ENCODE results near the gene NPC2. TPM values are rescaled to one million over a fixed set of nuclear protein-coding genes. Genes with fewer than 3 reads are reported as not detected.

NPC2 gene
- total and polyA plus RNA-seq, 2 donors (not counting 3 experiments of a cell fraction or from before 2014, with no cell fraction given) = 203 to 406 TPM

DNA sequence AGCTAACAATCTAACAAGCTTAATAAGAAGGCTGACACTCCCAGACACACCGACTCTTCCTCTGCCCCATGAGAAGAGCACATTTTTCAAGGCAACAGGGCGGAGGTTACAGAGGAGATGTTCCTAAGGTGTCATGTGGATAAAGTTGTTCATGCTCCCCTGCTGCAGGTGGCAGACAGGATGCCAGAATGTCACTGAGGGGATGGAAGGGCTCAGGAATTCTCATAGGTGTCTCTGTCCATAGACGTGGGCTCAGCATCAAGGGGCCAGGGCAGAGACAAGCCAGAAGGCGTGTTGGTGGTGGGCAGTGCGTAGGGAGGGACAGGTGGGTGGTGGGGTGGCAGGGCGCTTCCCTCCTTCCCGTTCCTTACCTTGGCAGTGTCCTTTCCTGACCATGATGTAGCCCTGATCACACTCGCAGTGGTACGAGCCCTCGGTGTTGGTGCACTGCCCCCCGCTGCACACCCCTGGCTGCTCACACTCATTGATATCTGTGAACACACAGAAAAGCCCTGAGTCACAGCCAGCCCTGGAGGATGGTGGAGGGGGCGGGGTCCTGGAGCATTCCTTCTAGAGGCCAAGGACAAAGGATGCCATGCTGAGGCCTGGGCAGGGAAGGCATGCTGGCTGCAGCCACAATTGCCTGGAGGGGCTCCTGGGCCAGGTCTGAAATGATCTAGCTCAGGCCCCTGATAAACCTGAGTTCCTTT is 23.5 kb upstream of the NPC2 start:
- no peaks in the 10 kb centered on the region for H3K27me3 ChIP-seq (ENCODE audit: control insufficient read depth in 2 of 2, insufficient read depth in 2 of 2, low read length in 2 of 2)
- H3K4me1 ChIP-seq (ENCODE audit: control insufficient read depth, extremely low read depth, insufficient read depth, low read length) = no peaks in the 10 kb centered on the region
- H3K9me1 ChIP-seq (replicated peaks; ENCODE audit: control insufficient read depth, extremely low read depth, insufficient read depth, low read length) = no peaks in the 10 kb centered on the region
- ChIA-PET CTCF (no interaction called here), POLR2A (no interaction called here)
- no peak for DNase-seq (ENCODE audit: low read depth, low spot score)
- H3K9me3 ChIP-seq (replicated peaks; ENCODE audit: control insufficient read depth, insufficient read depth, low read length) = no peaks in the 10 kb centered on the region
- TF ChIP-seq POLR2A (IDR thresholded peaks at IDR 0.05; ENCODE audit: low read depth, low read length) (peak; percentile 8), FOS (IDR thresholded peaks at IDR 0.05; ENCODE audit: borderline replicate concordance, insufficient read depth, low read length) (no peak)
- H4K20me1 ChIP-seq (replicated peaks; ENCODE audit: control insufficient read depth, extremely low read depth, insufficient read depth, low read length) = no peaks in the 10 kb centered on the region
- H3K4me3 ChIP-seq (replicated peaks in 1 of 3; ENCODE audit: insufficient read depth in 1 of 3, low read depth in 1 of 3, low read length in 3 of 3) = no peak overlapping the region
- H3K4me2 ChIP-seq (ENCODE audit: insufficient read depth, low read length) = no peak overlapping the region
- peaks cover 30 to 47% of the 10 kb centered on the region in 2 experiments for H3K36me3 ChIP-seq (ENCODE audit: control insufficient read depth in 2 of 2, extremely low read depth in 1 of 2, insufficient read depth in 2 of 2, low read length in 2 of 2)
- intact Hi-C loops (cut with micrococcal nuclease) (no loop called here), dilution Hi-C loops (cut with MboI; ENCODE audit: extremely low pct_ligation_motif_present, low sequenced_read_pairs) (no loop called here)
- BruUV-seq (replicated peaks) = no TSS peak
- no peak overlapping the region for H3K27ac ChIP-seq (ENCODE audit: insufficient read depth, low read depth, low read length)
- no peak overlapping the region for H2AFZ ChIP-seq (ENCODE audit: low read depth, low read length)
- peak; percentile 52 for FAIRE-seq
- H3K9ac ChIP-seq (replicated peaks; ENCODE audit: extremely low read depth, insufficient read depth, low read length) = no peak overlapping the region
- no peaks in the 10 kb centered on the region for H3K79me2 ChIP-seq (ENCODE audit: control insufficient read depth, insufficient read depth, low read length)

GRCh38 chr14:74515891-74516412 is 22.8 kb upstream of the NPC2 start:
- H3K9ac ChIP-seq (replicated peaks; ENCODE audit: extremely low read depth, insufficient read depth, low read length) = no peak overlapping the region
- H3K9me3 ChIP-seq (replicated peaks; ENCODE audit: control insufficient read depth, insufficient read depth, low read length) = no peaks in the 10 kb centered on the region
- H2AFZ ChIP-seq (ENCODE audit: low read depth, low read length) = no peak overlapping the region
- no peaks in the 10 kb centered on the region for H4K20me1 ChIP-seq (replicated peaks; ENCODE audit: control insufficient read depth, extremely low read depth, insufficient read depth, low read length)
- TF ChIP-seq POLR2AphosphoS5 (IDR thresholded peaks at IDR 0.05; ENCODE audit: insufficient read depth, low read depth, low read length) = peak; percentile 8
- TF ChIP-seq, protein P1, sequence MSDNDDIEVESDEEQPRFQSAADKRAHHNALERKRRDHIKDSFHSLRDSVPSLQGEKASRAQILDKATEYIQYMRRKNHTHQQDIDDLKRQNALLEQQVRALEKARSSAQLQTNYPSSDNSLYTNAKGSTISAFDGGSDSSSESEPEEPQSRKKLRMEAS (IDR thresholded peaks at IDR 0.05; ENCODE audit: insufficient read depth, insufficient read length) = no peak
- no peak for TF ChIP-seq FOS (IDR thresholded peaks at IDR 0.05; ENCODE audit: borderline replicate concordance, insufficient read depth, low read length)
- TF ChIP-seq JUN (IDR thresholded peaks at IDR 0.05; ENCODE audit: borderline replicate concordance, insufficient read depth, insufficient read length, low read depth) = no peak
- H3K4me2 ChIP-seq (ENCODE audit: insufficient read depth, low read length) = no peak overlapping the region
- DNase-seq (ENCODE audit: low read depth, low spot score) (no peak), FAIRE-seq (no peak)
- H3K9me1 ChIP-seq (replicated peaks; ENCODE audit: control insufficient read depth, extremely low read depth, insufficient read depth, low read length) = no peaks in the 10 kb centered on the region
- BruUV-seq (replicated peaks) = no TSS peak
- no peaks in the 10 kb centered on the region for H3K79me2 ChIP-seq (ENCODE audit: control insufficient read depth, insufficient read depth, low read length)
- H3K4me3 ChIP-seq (replicated peaks in 1 of 3; ENCODE audit: insufficient read depth in 1 of 3, low read depth in 1 of 3, low read length in 3 of 3) = no peak overlapping the region
- dilution Hi-C loops (cut with MboI; ENCODE audit: extremely low pct_ligation_motif_present, low sequenced_read_pairs) = no loop called here
- ChIA-PET POLR2A (no interaction called here), CTCF (no interaction called here)
- no peaks in the 10 kb centered on the region for H3K27me3 ChIP-seq (ENCODE audit: control insufficient read depth in 2 of 2, insufficient read depth in 2 of 2, low read length in 2 of 2)
- H3K27ac ChIP-seq (ENCODE audit: insufficient read depth, low read depth, low read length) = no peak overlapping the region
- intact Hi-C loops (cut with micrococcal nuclease) = no loop called here
- H3K4me1 ChIP-seq (ENCODE audit: control insufficient read depth, extremely low read depth, insufficient read depth, low read length) = no peaks in the 10 kb centered on the region
- H3K36me3 ChIP-seq (ENCODE audit: control insufficient read depth in 2 of 2, extremely low read depth in 1 of 2, insufficient read depth in 2 of 2, low read length in 2 of 2) = peaks cover 35 to 43% of the 10 kb centered on the region in 2 experiments
